Upper lobe of right lung (tissue), 1 donor: Measurements from ENCODE around the gene COX17. TPM values are rescaled to one million over a fixed set of nuclear protein-coding genes. Genes with fewer than 3 reads are reported as not detected.

Experiments used
- ATAC-seq: fragments of 200-7000 bp; cut with Tn5 transposase; one replicate; pipeline ENCODE4 v1.9.1; 2020; ENCODE audit warnings: mild to moderate bottlenecking, moderate library complexity
- DNase-seq: peaks from one replicate; pipeline ENCODE4 v3.0.0-alpha.2; 2020
- H3K27ac ChIP-seq: fragments of 200-600 bp; one replicate; pipeline ENCODE4 v1.8.0; 2022
- H3K27me3 ChIP-seq: fragments of 200-600 bp; one replicate; pipeline ENCODE4 v1.8.0; 2022; ENCODE audit warnings: mild to moderate bottlenecking
- H3K36me3 ChIP-seq: fragments of 200-600 bp; one replicate; pipeline ENCODE4 v1.8.0; 2022
- H3K4me1 ChIP-seq: fragments of 200-600 bp; one replicate; pipeline ENCODE4 v1.8.0; 2022
- H3K4me3 ChIP-seq: fragments of 200-600 bp; one replicate; pipeline ENCODE4 v1.8.0; 2022; ENCODE audit warnings: mild to moderate bottlenecking
- H3K9me3 ChIP-seq: fragments of 200-600 bp; one replicate; pipeline ENCODE4 v1.8.0; 2022
- CTCF ChIP-seq: fragments of 200-600 bp; IDR thresholded peaks from one replicate; pipeline ENCODE4 v1.8.0; 2022; ENCODE audit warnings: antibody characterized with exemption
- intact Hi-C: fragments of 100-400 bp; cut with DNase I; formaldehyde crosslinking; loops from one replicate; pipeline ENCODE4 v1.11.0; 2022
- total RNA-seq: library from RNA; stranded (reverse); fragmentation: NEBNext Ultra II Directional; extraction: Animal tissue kit (Norgen Biotek cat#: 25700); gene quantifications from one replicate; pipeline ENCODE4 v1.2.1, GENCODE V29; 2021
- donor health status: DM: no; HTN: yes; CAD: no; lungs with severe emphysema.

The COX17 gene
- total RNA-seq, 1 donor from 2014 or later = 48.9 TPM

- no peak for DNase-seq
These were observed 23.3 kb downstream of the COX17 start for GRCh38 chr3:119653876-119654275.

GRCh38 chr3:119652306-119653033 lies 24.7 kb downstream of the COX17 start:
- TF ChIP-seq CTCF = no peak
- H3K27ac ChIP-seq = no peak overlapping the region
- peak; percentile 23 for ATAC-seq
- no peak overlapping the region for H3K4me3 ChIP-seq
- no peaks in the 10 kb centered on the region for H3K9me3 ChIP-seq
- intact Hi-C loops = no loop called here
- no peak for DNase-seq
- no peaks in the 10 kb centered on the region for H3K36me3 ChIP-seq
- no peaks in the 10 kb centered on the region for H3K27me3 ChIP-seq
- peaks cover 20% of the 10 kb centered on the region for H3K4me1 ChIP-seq

More at GRCh38 chr3:119653876-119654275, 23.3 kb downstream of the COX17 start:
- intact Hi-C loops = no loop called here
- Histone ChIP-seq H3K36me3 (no peaks in the 10 kb centered on the region), H3K27ac (no peak overlapping the region), H3K4me3 (no peak overlapping the region), H3K27me3 (no peaks in the 10 kb centered on the region), H3K4me1 (peaks cover 13% of the 10 kb centered on the region), H3K9me3 (no peaks in the 10 kb centered on the region)
- TF ChIP-seq CTCF = no peak
- ATAC-seq = no peak

- Histone ChIP-seq H3K36me3 (no peaks in the 10 kb centered on the region), H3K27ac (no peak overlapping the region), H3K9me3 (no peaks in the 10 kb centered on the region), H3K27me3 (no peaks in the 10 kb centered on the region), H3K4me3 (no peak overlapping the region), H3K4me1 (peaks cover 28% of the 10 kb centered on the region)
- no peak for DNase-seq
- ATAC-seq = no peak
- no peak for TF ChIP-seq CTCF
- intact Hi-C loops = no loop called here
These were observed 27.4 kb downstream of the COX17 start for GRCh38 chr3:119649761-119650160.

GRCh38 chr3:119647843-119648575 lies 29.2 kb downstream of the COX17 start:
- Histone ChIP-seq H3K36me3 (no peaks in the 10 kb centered on the region), H3K4me3 (no peak overlapping the region), H3K27me3 (no peaks in the 10 kb centered on the region), H3K27ac (peak overlapping the region; percentile 84), H3K4me1 (peaks cover 28% of the 10 kb centered on the region), H3K9me3 (no peaks in the 10 kb centered on the region)
- no peak for DNase-seq
- intact Hi-C loops = no loop called here
- no peak for TF ChIP-seq CTCF
- ATAC-seq = peak; percentile 9

- intact Hi-C loops = no loop called here
- H3K27ac ChIP-seq = peak overlapping the region; percentile 84
- H3K36me3 ChIP-seq = no peaks in the 10 kb centered on the region
- no peaks in the 10 kb centered on the region for H3K27me3 ChIP-seq
- H3K4me3 ChIP-seq = no peak overlapping the region
- peaks cover 25% of the 10 kb centered on the region for H3K4me1 ChIP-seq
- DNase-seq (no peak), ATAC-seq (peak; percentile 65)
- no peaks in the 10 kb centered on the region for H3K9me3 ChIP-seq
- no peak for TF ChIP-seq CTCF
These were observed 30.0 kb downstream of the COX17 start for GRCh38 chr3:119647171-119647570.
